ENCODE results near the gene AFAP1. TPM values are rescaled to one million over a fixed set of nuclear protein-coding genes. Genes with fewer than 3 reads are reported as not detected.

AFAP1 gene
- total RNA-seq, 2 donors from 2014 or later, result 7.2 to 9.1 TPM

DNA sequence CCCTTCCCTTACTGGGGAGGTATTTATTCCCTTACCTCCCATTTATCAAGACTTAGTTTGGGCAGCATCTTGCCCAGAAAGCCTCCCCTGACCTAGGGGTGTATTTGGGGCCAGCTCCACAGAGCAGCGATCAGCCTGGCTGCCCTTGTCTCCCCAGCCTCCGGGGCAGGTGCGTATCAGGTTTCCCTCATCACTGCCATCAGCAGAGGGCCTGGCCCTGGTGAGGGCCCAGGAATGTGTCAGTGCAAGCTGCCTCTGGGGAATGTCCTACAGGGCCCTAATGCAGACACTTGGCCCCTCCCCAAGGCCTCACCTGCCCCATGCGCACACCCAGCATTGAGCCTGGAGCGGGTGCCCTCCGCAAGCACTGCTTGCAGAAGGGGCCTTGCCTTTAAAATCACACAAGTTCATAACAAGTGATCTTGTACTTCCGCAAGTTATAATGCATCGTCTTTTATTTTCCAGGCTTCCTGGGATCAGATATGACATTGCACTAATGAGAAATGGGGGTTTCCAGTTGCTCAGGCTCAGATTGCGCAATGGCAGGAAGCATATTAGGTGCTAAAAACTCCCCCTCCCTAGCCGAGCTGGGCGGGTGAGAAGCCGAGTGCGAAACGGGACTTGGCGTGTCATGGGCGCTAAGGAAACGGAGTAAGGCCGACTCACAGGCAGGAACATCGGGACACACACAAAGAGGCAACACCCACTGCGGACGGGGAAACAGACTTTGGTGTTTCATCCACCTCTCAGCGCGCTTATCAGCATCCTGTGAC, 25.4 kb upstream of the AFAP1 start:
- peaks cover 67 to 71% of the 10 kb centered on the region in 2 donors for H3K4me1 Mint-ChIP-seq (ENCODE audit: low read depth in 2 of 2)
- peak; percentile 79 for DNase-seq (ENCODE audit: low spot score)
- peak in 1 of 2 donors; percentile 12 for ATAC-seq
- no peaks in the 10 kb centered on the region for H3K9me3 Mint-ChIP-seq
- H3K27ac Mint-ChIP-seq, result peak overlapping the region; percentile 73 to 75
- H3K4me3 Mint-ChIP-seq, result peak overlapping the region; percentile 58
- no peaks in the 10 kb centered on the region for H3K36me3 Mint-ChIP-seq
- H3K27me3 Mint-ChIP-seq, result peaks cover 0 to 6% of the 10 kb centered on the region in 2 donors

DNA sequence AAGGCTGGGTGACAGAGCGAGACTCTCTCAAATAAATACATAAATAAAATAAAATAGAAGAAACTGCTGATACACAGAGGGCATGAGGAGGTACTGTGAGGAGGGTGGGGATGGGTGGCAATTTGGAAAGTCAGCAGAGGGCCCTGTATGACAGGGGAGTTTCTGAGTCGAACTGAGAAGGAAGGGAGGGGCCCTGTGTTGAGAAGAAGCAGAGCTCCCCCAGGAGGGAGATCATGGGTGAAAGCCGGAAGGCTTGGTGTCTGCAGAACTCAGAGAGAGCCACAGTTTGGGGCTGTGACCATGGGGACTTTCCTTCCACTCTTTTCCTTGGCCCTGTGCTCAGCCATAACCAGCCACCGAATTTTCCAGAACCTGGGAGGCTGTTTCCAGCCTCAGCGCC, 24.8 kb upstream of the AFAP1 start:
- Mint-ChIP-seq H3K36me3 (no peaks in the 10 kb centered on the region), H3K27me3 (peaks cover 0 to 6% of the 10 kb centered on the region in 2 donors), H3K4me1 (ENCODE audit: low read depth in 2 of 2) (peaks cover 61 to 65% of the 10 kb centered on the region in 2 donors), H3K27ac (peak overlapping the region; percentile 73 to 75), H3K9me3 (no peaks in the 10 kb centered on the region), H3K4me3 (peak overlapping the region; percentile 27)
- ATAC-seq (peak; percentile 46 to 60), DNase-seq (ENCODE audit: low spot score) (peak; percentile 69)

GRCh38 chr4:7963691-7964090, 24.0 kb upstream of the AFAP1 start:
- no peaks in the 10 kb centered on the region for H3K9me3 Mint-ChIP-seq
- H3K27me3 Mint-ChIP-seq, result peaks cover 0 to 10% of the 10 kb centered on the region in 2 donors
- DNase-seq (ENCODE audit: low spot score), result peak; percentile 23
- no peak overlapping the region for H3K4me3 Mint-ChIP-seq
- H3K4me1 Mint-ChIP-seq (ENCODE audit: low read depth in 2 of 2), result peaks cover 58 to 65% of the 10 kb centered on the region in 2 donors
- no peaks in the 10 kb centered on the region for H3K36me3 Mint-ChIP-seq
- ATAC-seq, result no peak
- peak overlapping the region in 1 of 2 donors; percentile 76 for H3K27ac Mint-ChIP-seq

DNA sequence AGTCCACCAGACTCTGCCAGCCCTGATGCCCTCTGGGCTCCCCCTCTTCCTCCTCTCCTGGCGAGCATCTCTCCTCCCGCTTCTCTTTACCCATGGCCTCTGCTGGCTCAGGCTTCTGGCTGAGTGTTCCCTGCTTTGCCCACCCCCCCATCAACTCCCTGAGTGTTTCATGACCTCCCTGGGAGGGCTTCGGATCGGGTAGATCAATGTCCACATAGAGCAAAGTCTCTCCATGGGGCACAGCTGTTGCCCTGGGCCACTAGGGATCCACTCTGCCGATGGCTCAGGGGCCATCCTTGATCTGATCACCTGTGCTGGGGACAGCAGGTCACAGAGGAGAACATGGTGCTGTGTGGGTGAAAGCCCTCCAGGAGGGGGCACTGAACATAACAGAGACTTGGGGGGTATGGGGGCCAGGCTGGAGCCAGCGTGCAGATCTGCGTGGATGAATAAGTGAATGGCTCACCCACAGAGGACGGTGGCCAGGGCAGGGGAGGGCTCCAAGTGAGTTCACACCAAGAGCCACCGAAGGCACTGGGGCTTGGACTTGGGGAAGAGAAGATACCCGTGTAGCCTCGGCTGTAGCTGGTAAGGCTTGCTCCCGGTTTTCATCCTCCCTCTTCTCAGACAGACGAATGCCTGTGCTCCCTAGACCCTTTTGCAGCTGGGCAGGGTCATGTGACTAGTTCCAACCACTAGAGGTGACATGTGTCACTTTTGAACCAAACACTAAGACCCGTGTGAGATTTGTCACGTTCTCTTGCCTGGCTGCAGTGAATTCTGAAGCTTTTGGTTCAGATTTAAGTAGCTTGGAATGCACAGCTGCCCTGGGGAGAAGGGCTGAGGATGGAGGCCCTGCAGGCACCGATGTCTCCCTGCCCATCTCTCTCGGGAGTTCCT, 23.2 kb upstream of the AFAP1 start:
- Mint-ChIP-seq H3K9me3 (no peaks in the 10 kb centered on the region), H3K4me3 (peak overlapping the region; percentile 49), H3K36me3 (no peaks in the 10 kb centered on the region), H3K27ac (peak overlapping the region; percentile 76 to 80), H3K27me3 (peaks cover 0 to 10% of the 10 kb centered on the region in 2 donors), H3K4me1 (ENCODE audit: low read depth in 2 of 2) (peaks cover 51 to 58% of the 10 kb centered on the region in 2 donors)
- DNase-seq (ENCODE audit: low spot score), result no peak
- ATAC-seq, result no peak

GRCh38 chr4:7960790-7961655, 21.4 kb upstream of the AFAP1 start:
- Mint-ChIP-seq H3K9me3 (no peaks in the 10 kb centered on the region), H3K4me3 (peak overlapping the region; percentile 79), H3K4me1 (ENCODE audit: low read depth in 2 of 2) (peaks cover 41 to 47% of the 10 kb centered on the region in 2 donors), H3K27ac (peak overlapping the region; percentile 60 to 85), H3K27me3 (peaks cover 0 to 13% of the 10 kb centered on the region in 2 donors), H3K36me3 (no peaks in the 10 kb centered on the region)
- ATAC-seq (peak; percentile 82 to 86), DNase-seq (ENCODE audit: low spot score) (peak; percentile 74)

- peak; percentile 57 for DNase-seq (ENCODE audit: low spot score)
- ATAC-seq, result peak; percentile 35 to 37
- Mint-ChIP-seq H3K4me3 (peak overlapping the region; percentile 79), H3K36me3 (no peaks in the 10 kb centered on the region), H3K27me3 (peaks cover 0 to 13% of the 10 kb centered on the region in 2 donors), H3K27ac (peak overlapping the region; percentile 60 to 85), H3K4me1 (ENCODE audit: low read depth in 2 of 2) (peaks cover 32 to 39% of the 10 kb centered on the region in 2 donors), H3K9me3 (no peaks in the 10 kb centered on the region)
Observed at GRCh38 chr4:7960017-7960789, 20.5 kb upstream of the AFAP1 start.

GRCh38 chr4:7959078-7959477, 19.4 kb upstream of the AFAP1 start:
- no peak overlapping the region for H3K4me3 Mint-ChIP-seq
- no peak for ATAC-seq
- peak; percentile 23 for DNase-seq (ENCODE audit: low spot score)
- H3K9me3 Mint-ChIP-seq, result no peaks in the 10 kb centered on the region
- peaks cover 0 to 13% of the 10 kb centered on the region in 2 donors for H3K27me3 Mint-ChIP-seq
- peaks cover 21 to 29% of the 10 kb centered on the region in 2 donors for H3K4me1 Mint-ChIP-seq (ENCODE audit: low read depth in 2 of 2)
- peak overlapping the region in 1 of 2 donors; percentile 38 for H3K27ac Mint-ChIP-seq
- no peaks in the 10 kb centered on the region for H3K36me3 Mint-ChIP-seq

- Mint-ChIP-seq H3K27me3 (peaks cover 0 to 6% of the 10 kb centered on the region in 2 donors), H3K9me3 (no peaks in the 10 kb centered on the region), H3K36me3 (no peaks in the 10 kb centered on the region), H3K4me3 (no peak overlapping the region), H3K4me1 (ENCODE audit: low read depth in 2 of 2) (peaks cover 8 to 15% of the 10 kb centered on the region in 2 donors), H3K27ac (no peak overlapping the region)
- ATAC-seq (no peak), DNase-seq (ENCODE audit: low spot score) (peak; percentile 32)
Observed at GRCh38 chr4:7956934-7957656, 17.4 kb upstream of the AFAP1 start.

DNA sequence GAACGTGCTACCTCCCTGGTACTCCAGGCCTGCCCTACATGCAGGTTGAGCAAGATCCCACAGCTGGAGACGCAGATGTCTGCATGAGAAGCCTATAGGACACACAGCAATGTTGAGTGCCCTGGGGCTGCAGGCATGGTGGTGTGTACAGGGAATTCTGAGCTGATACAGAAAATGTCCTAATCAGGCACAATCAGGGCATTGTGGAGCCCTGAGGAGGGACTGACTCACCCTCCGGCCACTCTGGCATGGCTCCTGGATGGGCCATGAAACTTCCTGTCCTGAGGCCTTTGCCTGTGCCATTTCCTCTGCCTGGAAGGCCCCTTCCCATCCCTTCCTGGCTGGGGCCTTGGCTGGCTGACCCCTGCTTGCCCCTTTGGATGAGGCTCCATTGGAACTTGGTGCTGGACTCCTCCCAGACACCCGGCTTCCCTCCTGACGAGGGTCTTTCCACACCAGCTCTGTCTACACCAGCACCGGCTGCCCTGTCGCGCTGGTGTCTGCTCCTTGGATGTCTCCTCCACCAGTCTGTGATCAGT, 16.7 kb upstream of the AFAP1 start:
- Mint-ChIP-seq H3K27ac (no peak overlapping the region), H3K36me3 (no peaks in the 10 kb centered on the region), H3K27me3 (peaks cover 0 to 6% of the 10 kb centered on the region in 2 donors)

GRCh38 chr4:7955393-7955792, 15.7 kb upstream of the AFAP1 start:
- no peaks in the 10 kb centered on the region for H3K36me3 Mint-ChIP-seq
- H3K4me1 Mint-ChIP-seq (ENCODE audit: low read depth in 2 of 2), result peaks cover 0 to 5% of the 10 kb centered on the region in 2 donors
- H3K9me3 Mint-ChIP-seq, result no peaks in the 10 kb centered on the region
- H3K4me3 Mint-ChIP-seq, result no peak overlapping the region
- DNase-seq (ENCODE audit: low spot score) (no peak), ATAC-seq (no peak)
- peaks cover 0 to 10% of the 10 kb centered on the region in 2 donors for H3K27me3 Mint-ChIP-seq
- no peak overlapping the region for H3K27ac Mint-ChIP-seq

More for the DNA sequence above, 16.7 kb upstream of the AFAP1 start:
- peaks cover 8 to 15% of the 10 kb centered on the region in 2 donors for H3K4me1 Mint-ChIP-seq (ENCODE audit: low read depth in 2 of 2)
- H3K9me3 Mint-ChIP-seq, result no peaks in the 10 kb centered on the region
- ATAC-seq (no peak), DNase-seq (ENCODE audit: low spot score) (peak; percentile 22)
- no peak overlapping the region for H3K4me3 Mint-ChIP-seq

GRCh38 chr4:7952615-7953014, 13.0 kb upstream of the AFAP1 start:
- no peaks in the 10 kb centered on the region for H3K9me3 Mint-ChIP-seq
- peaks cover 12 to 22% of the 10 kb centered on the region in 2 donors for H3K27me3 Mint-ChIP-seq
- no peak overlapping the region for H3K27ac Mint-ChIP-seq
- no peak overlapping the region for H3K4me3 Mint-ChIP-seq
- DNase-seq (ENCODE audit: low spot score) (no peak), ATAC-seq (no peak)
- peaks cover 12 to 13% of the 10 kb centered on the region in 2 donors for H3K4me1 Mint-ChIP-seq (ENCODE audit: low read depth in 2 of 2)
- H3K36me3 Mint-ChIP-seq, result no peaks in the 10 kb centered on the region
